Mesodermal cell (in vitro differentiated cells): ENCODE data around the gene TRPV5.

Experiments
- H3K27ac ChIP-seq: 2 replicates; pipeline ENCODE4 v1.7.0; 2013; ENCODE audit warnings: mild to moderate bottlenecking, low read depth, low read length, moderate library complexity; ENCODE audit not compliant: severe bottlenecking
- H3K36me3 ChIP-seq: 2 replicates; pipeline ENCODE4 v1.7.1; 2013; ENCODE audit warnings: mild to moderate bottlenecking, low read length, moderate library complexity; ENCODE audit not compliant: control insufficient read depth, insufficient read depth
- H3K4me1 ChIP-seq: one replicate; pipeline ENCODE4 v1.7.1; 2013; ENCODE audit warnings: mild to moderate bottlenecking, low read length; ENCODE audit not compliant: insufficient read depth, control insufficient read depth, poor library complexity, severe bottlenecking
- H3K4me3 ChIP-seq: 2 replicates; pipeline ENCODE4 v1.7.0; 2013; ENCODE audit warnings: low read length, control low read depth, mild to moderate bottlenecking; ENCODE audit not compliant: insufficient read depth, poor library complexity, severe bottlenecking; ENCODE audit errors: extremely low read depth
- H3K9me3 ChIP-seq: 2 replicates; pipeline ENCODE4 v1.7.1; 2013; ENCODE audit warnings: mild to moderate bottlenecking, low read length, moderate library complexity; ENCODE audit not compliant: control insufficient read depth
- WGBS, 2 experiments: methylation state at CpG; one replicate each; pipeline ENCODE4 v1.1.5; 2013; ENCODE audit warnings: missing lambda C conversion rate in 2 of 2; ENCODE audit not compliant: insufficient coverage in 2 of 2; 5-methylcytosine and 5-hydroxymethylcytosine counted together

TRPV5 gene

DNA sequence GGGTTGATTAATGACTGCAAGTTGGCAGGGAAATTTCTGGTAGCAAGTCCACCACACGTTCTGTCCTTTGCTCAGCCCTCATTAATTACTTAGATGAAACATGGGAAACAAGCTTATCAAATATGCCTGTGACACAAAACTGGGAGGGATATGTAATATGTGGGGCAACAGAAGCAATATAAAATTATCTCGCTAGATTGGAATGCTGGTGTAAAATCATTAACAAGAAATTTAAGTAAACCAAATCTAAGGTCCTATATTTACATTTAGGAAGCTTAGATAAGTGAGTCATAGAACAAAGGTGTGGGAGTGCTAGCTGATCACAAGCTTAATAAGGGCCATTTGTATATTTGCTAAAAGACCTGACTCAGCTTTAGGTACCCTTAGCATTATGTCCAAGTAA lies 23.5 kb downstream of the TRPV5 start:
- Histone ChIP-seq H3K4me1 (peaks cover 2% of the 10 kb centered on the region), H3K9me3 (no peaks in the 10 kb centered on the region), H3K27ac (no peak overlapping the region), H3K36me3 (no peaks in the 10 kb centered on the region), H3K4me3 (no peak overlapping the region)
- WGBS, 2 experiments, result no CpG with 5 or more reads among the region's 2 CpGs

GRCh38 chr7:142908921-142909890 lies 24.3 kb downstream of the TRPV5 start:
- H3K4me3 ChIP-seq, result no peak overlapping the region
- no peak overlapping the region for H3K27ac ChIP-seq
- 89% methylated on average over 21 of the region's 21 CpGs for WGBS, 2 experiments
- peaks cover 2% of the 10 kb centered on the region for H3K4me1 ChIP-seq
- H3K36me3 ChIP-seq, result no peaks in the 10 kb centered on the region
- H3K9me3 ChIP-seq, result peaks cover 6% of the 10 kb centered on the region

- peaks cover 2% of the 10 kb centered on the region for H3K4me1 ChIP-seq
- no peaks in the 10 kb centered on the region for H3K36me3 ChIP-seq
- peaks cover 7% of the 10 kb centered on the region for H3K9me3 ChIP-seq
- H3K27ac ChIP-seq, result no peak overlapping the region
- WGBS, 2 experiments, result 90 to 91% methylated on average over 9 of the region's 11 CpGs
- H3K4me3 ChIP-seq, result no peak overlapping the region
Measured at GRCh38 chr7:142908290-142908689, 25.3 kb downstream of the TRPV5 start.

- Histone ChIP-seq H3K36me3 (no peaks in the 10 kb centered on the region), H3K27ac (no peak overlapping the region), H3K4me3 (no peak overlapping the region), H3K4me1 (peaks cover 2% of the 10 kb centered on the region), H3K9me3 (peaks cover 10% of the 10 kb centered on the region)
- no CpG with 5 or more reads among the region's 2 CpGs for WGBS, 2 experiments
Measured at GRCh38 chr7:142906643-142907042, 26.9 kb downstream of the TRPV5 start.

DNA sequence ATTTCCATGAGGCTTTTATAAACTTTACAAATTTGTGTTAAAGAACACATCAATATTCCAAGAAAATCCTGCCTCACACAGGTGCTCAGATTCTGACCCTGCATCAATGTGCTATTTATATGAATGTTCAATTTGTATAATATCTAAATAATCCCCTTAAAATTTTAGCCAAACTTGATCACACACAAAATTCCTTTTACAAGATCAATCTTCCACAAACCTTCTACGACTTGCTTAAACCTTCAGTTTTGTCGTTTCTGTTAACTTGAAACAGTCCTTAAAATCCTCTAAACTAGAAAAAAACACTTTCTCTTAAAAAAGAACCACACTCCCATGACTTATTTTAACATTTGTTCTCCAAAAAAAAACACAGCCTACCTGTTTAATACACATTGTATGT lies 27.8 kb downstream of the TRPV5 start:
- 67 to 77% methylated on average over 2 of the region's 2 CpGs for WGBS, 2 experiments
- H3K36me3 ChIP-seq, result no peaks in the 10 kb centered on the region
- H3K27ac ChIP-seq, result no peak overlapping the region
- H3K4me1 ChIP-seq, result peaks cover 2% of the 10 kb centered on the region
- peaks cover 10% of the 10 kb centered on the region for H3K9me3 ChIP-seq
- H3K4me3 ChIP-seq, result no peak overlapping the region

DNA sequence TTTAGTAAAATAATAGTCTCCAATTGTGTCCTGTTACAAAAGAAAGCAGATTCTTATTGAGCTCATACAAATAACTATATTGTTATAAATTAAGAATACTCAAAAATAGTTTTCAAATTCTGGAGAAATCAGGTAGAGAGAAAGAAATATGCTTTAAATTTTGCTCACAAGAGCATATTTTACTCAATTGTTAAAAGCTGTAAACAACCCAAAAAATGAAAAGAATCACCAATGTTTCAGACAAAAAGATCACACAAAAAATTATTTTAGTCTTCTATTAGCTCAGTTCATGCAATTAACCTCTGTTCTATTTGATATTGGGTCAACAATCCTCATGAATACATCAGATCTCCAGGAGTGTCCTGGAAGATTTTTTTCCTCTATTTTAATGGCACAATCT lies 29.4 kb downstream of the TRPV5 start:
- H3K4me1 ChIP-seq, result no peaks in the 10 kb centered on the region
- no peak overlapping the region for H3K4me3 ChIP-seq
- H3K36me3 ChIP-seq, result no peaks in the 10 kb centered on the region
- H3K27ac ChIP-seq, result no peak overlapping the region
- H3K9me3 ChIP-seq, result peaks cover 10% of the 10 kb centered on the region

- H3K36me3 ChIP-seq, result no peaks in the 10 kb centered on the region
- WGBS, 2 experiments, result 82 to 84% methylated on average over 15 of the region's 15 CpGs
- no peak overlapping the region for H3K4me3 ChIP-seq
- no peak overlapping the region for H3K27ac ChIP-seq
- H3K4me1 ChIP-seq, result no peaks in the 10 kb centered on the region
- H3K9me3 ChIP-seq, result peaks cover 10% of the 10 kb centered on the region
Measured at GRCh38 chr7:142901426-142902259, 31.9 kb downstream of the TRPV5 start.

GRCh38 chr7:142899661-142900060 lies 33.9 kb downstream of the TRPV5 start:
- no peaks in the 10 kb centered on the region for H3K36me3 ChIP-seq
- H3K4me1 ChIP-seq, result no peaks in the 10 kb centered on the region
- no peak overlapping the region for H3K27ac ChIP-seq
- WGBS, 2 experiments, result 72 to 80% methylated on average over 1 to 2 of the region's 3 CpGs
- H3K4me3 ChIP-seq, result no peak overlapping the region
- peaks cover 9% of the 10 kb centered on the region for H3K9me3 ChIP-seq

- 83% methylated on average over 1 of the region's 3 CpGs; no CpG with 5 or more reads in 1 of the 2 experiments for WGBS, 2 experiments
- Histone ChIP-seq H3K9me3 (peaks cover 3% of the 10 kb centered on the region), H3K4me1 (no peaks in the 10 kb centered on the region), H3K36me3 (no peaks in the 10 kb centered on the region), H3K27ac (no peak overlapping the region), H3K4me3 (no peak overlapping the region)
Measured at GRCh38 chr7:142898377-142899170, 35.0 kb downstream of the TRPV5 start.

- H3K9me3 ChIP-seq, result no peaks in the 10 kb centered on the region
- no peaks in the 10 kb centered on the region for H3K36me3 ChIP-seq
- no peaks in the 10 kb centered on the region for H3K4me1 ChIP-seq
- H3K27ac ChIP-seq, result no peak overlapping the region
- H3K4me3 ChIP-seq, result no peak overlapping the region
- 93 to 98% methylated on average over 5 to 7 of the region's 7 CpGs for WGBS, 2 experiments
Measured at GRCh38 chr7:142897691-142898090, 35.9 kb downstream of the TRPV5 start.
